Stimulated activated CD4-positive, alpha-beta T cell treated with anti-CD3 and anti-CD28 coated beads, Interleukin-4, amount 100 ng/mL, for 1 hour (primary cell): ENCODE measurements around the gene MAP7D1.
"Not testable (repeated sequence)": the region's sequence is repeated elsewhere in the genome, so short reads cannot be mapped to it uniquely, and the experiment has no call there.

Experiments used
- DNase-seq: peaks from one replicate; pipeline ENCODE4 v3.0.0-alpha.2; 2020

Gene MAP7D1

DNA sequence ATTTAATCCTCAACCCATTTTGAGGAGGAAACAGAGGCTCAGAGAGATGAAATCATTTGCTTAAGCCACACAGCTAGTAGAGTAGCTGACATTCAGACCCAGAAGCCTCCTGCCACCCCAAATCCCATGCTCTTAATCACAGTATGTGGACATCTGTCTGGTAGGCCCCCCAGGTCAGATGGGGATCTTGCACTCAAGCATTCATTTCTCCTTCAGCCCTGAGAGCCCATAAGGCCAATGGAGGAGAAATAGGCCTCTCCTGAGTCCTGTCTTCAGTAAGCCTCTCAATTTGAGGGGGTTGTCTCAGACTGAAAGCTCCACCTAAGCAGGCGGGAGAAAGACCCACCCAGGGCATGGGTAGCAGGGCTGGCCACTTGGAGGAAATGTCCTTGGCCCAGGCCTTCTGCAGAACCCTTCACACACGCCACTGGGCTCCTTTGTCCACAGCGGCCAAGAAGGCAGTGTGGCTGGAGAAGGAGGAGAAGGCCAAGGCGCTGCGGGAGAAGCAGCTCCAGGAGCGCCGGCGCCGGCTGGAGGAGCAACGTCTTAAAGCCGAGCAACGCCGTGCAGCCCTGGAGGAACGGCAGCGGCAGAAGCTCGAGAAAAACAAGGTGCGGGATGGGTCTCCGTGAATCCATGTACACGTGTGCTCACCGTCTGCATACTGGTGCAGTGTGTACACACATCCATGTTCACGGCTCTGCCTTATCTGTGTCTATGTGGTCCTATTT lies 16.2 kb downstream of the MAP7D1 start:
- no peak for DNase-seq

DNA sequence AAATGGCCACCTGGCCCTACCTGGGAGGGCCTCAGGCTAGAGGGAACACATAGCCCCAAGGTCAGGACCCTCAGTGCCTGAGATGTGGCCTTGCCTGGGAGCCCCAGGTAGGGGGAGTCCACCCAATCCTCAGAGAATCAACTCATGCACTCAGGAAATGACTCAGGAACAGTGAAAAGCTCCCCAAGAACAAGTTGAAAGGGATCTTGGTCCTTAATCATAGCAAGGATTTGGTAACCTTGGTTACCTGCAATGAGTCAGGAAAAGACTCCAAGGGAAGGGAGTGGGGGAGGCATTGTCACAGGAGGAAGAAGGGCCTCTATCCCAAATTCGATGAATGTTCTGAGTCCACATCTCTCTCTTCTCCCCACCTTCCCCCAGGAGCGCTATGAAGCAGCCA lies 17.0 kb downstream of the MAP7D1 start:
- DNase-seq = no peak

DNA sequence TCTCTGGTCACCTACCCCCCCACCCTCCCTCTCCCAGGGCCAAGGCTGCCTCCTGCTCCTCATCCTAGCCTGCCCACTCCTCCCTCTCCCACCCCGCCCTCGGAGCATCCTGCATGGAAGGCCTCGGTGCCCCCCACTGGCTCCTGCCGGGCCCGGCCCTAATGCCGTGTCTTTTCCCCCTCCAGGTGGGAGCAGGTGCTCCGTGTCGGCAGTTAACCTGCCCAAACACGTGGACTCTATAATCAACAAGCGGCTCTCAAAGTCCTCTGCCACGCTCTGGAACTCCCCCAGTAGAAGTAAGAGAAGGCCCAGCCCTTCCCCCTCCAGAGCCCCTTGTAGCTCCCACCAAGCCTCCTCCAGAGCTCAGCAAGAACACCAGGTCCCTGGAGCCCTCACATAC lies 18.8 kb downstream of the MAP7D1 start:
- no peak for DNase-seq

DNA sequence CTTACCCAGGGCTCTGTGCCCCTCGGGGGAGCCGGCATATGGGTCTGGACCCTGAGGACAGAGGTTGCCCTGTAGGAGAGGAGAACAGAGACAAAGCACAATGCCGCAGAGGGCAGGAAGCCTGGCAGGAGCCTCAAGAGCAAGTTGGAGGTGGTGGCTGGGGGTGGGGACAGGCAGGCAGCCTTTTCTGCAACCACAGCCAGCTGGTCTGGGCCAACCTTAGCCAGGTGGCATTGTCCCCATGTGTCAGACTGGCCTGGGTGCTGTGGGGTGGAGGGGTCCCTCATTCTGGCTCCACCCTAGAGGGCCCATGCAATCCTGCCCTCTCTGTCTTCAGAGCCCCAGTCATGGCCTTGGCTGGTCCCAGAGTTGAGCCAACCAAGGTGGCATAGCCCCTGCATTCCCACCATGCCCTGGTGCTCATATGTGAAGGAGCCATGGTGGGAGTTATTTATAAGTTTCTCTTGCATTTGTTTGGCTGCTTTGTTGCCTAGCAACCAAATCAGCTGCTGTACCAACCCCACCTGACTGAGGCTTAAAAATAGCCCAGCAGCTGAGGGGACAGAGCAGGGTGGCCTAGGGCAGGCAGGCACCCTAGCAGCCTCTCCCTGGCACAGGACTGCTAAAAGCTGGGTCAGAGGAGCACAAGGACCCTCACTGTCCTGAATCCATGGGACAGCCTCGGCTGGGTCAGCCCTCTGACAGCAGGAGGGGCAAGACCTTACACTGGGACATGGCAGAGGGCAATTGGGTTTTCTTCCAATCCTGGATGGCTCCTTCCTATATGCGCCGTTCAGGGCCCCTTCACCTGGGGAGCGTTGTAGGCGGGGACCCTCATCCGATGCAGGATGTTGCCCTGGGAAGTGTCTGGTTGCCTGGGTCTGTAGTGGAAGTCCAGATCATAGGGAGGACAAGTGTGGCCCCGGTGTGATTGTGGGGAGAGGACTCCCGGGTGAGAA lies 19.5 kb downstream of the MAP7D1 start:
- DNase-seq = no peak

DNA sequence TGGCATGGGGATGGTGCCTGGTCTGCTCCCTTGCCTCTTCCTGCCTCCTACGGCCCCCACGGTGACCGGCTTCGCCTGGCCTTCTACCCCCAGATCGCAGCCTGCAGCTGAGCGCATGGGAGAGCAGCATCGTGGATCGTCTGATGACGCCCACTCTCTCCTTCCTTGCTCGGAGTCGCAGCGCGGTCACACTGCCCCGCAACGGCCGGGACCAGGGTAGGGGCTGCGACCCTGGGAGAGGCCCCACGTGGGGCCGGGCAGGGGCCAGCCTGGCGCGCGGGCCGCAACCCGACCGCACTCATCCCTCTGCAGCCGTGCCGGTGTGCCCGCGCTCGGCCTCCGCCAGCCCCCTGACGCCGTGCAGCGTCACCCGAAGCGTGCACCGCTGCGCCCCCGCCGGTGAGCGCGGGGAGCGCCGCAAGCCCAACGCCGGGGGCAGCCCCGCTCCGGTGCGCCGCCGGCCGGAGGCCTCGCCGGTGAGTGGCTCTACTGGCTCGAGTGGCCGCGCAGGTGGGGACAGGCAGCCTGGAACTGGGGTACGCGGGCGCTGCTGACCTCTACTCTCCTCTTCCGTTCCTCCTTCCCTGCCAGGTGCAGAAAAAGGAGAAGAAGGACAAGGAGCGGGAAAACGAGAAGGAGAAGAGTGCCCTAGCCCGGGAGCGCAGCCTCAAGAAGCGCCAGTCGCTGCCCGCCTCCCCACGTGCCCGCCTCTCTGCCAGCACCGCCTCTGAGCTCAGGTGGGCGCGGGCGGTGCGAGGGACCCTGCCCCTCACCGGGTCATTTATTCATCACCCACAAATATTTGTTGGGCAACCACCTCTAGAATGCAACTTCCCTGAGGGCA lies 20.4 kb downstream of the MAP7D1 start:
- DNase-seq = no peak

DNA sequence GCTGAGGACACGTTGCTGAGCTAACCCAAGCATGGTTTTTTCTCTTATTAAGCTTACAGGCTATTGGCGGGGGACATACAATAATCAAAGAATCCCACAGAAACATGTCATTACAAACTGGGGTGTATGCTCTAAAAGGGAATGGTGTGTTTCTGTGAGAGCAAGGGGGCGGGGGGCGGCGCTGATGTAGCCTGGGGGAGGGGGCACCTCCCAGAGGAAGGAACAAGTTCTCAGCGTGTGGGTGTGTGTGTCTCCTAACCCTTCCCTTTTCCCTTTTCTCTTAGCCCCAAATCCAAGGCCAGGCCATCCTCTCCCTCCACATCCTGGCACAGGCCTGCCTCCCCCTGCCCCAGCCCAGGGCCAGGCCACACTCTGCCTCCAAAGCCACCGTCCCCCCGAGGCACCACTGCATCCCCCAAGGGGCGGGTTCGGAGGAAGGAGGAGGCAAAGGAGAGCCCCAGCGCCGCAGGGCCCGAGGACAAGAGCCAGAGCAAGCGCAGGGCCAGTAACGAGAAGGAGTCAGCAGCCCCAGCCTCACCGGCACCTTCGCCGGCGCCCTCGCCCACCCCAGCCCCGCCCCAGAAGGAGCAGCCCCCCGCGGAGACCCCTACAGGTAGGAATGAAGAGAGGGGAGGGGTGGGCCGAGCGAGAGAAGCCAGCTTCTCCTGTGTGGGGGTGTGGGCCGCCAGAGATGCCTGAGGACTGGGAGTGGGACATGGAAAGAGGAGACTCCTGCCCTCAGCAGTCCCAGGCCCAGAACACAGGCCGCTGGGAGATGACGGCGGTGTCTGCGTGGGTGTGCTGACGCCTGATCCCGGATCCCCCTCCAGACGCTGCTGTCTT lies 21.9 kb downstream of the MAP7D1 start:
- DNase-seq = no peak

DNA sequence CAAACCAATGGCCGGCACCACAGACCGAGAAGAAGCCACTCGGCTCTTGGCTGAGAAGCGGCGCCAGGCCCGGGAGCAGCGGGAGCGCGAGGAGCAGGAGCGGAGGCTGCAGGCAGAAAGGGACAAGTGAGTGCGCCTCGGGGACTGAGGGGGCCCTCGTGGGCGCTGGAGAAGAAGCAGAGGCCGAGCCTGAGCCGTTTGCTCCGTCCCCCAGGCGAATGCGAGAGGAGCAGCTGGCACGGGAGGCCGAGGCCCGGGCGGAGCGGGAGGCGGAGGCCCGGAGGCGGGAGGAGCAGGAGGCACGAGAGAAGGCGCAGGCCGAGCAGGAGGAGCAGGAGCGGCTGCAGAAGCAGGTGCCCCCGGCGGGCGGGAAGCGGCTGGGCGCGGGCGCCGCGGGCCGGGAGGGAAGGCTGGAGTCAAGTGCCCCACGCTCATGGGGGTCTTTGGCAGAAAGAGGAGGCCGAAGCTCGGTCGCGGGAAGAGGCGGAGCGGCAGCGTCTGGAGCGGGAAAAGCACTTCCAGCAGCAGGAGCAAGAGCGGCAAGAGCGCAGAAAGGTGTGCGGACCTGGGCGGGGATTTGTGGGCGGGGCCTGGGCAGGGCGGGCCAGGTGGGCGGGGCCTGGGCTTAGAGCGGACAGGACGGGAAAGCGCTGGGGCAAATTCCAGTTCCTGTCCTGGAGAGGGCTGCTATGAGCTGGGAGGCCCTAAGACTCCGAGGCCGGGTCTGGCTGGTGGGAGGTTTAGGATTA lies 22.7 kb downstream of the MAP7D1 start:
- DNase-seq = no peak

DNA sequence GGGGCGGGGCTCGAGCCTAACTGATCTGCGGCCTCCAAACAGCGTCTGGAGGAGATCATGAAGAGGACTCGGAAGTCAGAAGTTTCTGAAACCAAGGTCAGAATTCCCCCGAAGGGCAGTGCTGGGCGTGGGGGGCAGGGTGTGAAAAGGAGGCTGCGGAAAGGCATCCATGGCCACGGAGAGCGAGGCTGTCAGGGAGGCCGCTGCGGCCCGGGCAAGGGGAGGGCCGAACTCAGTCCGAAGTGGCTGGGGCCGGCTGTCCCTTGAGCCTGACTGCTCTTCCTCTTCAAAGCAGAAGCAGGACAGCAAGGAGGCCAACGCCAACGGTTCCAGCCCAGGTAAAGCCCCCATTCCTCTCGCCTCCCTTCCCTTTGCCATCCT lies 23.2 kb downstream of the MAP7D1 start:
- no peak for DNase-seq

DNA sequence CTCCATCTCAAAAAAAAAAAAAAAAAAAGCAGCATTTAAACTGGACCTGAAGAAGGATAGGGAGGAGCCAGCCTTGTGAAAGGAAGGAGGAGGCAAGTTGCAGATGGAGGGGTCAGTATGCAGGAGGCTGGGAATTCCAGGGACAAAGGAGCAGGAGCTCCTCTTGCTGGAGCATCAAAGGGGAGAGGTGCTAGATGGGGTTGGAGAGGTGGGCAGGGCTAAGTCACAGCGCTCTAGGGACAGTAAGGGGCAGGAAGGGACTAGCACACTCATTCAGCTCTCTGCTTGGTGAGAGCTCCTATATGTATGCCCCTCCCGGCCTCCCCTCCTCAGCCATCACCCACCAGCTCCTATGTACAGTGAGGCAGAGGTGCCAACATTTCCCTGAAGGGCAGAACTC lies 26.8 kb downstream of the MAP7D1 start:
- no peak for DNase-seq

DNA sequence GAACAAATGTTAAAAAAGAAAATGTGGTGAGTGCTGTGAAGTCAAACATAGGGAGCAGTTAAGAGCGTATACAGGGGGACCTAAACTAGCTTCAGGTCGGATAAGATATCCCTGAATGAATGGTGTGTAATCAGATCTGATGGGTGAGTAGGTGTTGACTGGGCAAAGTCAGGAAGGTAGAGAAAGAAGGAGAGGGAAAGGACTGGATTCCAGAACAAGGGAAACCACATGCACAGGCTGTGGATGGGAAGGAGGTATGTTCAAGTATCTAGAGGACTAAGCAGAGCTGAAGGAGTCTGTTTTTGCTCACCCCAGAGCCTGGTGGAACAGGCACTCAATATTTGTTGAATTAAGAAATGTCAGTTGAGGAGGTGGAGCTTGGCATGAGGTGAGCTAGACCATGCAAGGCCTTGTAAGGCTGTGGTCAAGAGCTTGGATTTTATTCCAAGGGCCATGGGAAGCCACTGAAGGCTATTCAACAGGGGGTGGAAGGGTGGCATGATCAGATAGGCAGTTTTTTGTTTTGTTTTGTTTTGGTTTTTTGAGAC lies 27.4 kb downstream of the MAP7D1 start:
- no peak for DNase-seq

DNA sequence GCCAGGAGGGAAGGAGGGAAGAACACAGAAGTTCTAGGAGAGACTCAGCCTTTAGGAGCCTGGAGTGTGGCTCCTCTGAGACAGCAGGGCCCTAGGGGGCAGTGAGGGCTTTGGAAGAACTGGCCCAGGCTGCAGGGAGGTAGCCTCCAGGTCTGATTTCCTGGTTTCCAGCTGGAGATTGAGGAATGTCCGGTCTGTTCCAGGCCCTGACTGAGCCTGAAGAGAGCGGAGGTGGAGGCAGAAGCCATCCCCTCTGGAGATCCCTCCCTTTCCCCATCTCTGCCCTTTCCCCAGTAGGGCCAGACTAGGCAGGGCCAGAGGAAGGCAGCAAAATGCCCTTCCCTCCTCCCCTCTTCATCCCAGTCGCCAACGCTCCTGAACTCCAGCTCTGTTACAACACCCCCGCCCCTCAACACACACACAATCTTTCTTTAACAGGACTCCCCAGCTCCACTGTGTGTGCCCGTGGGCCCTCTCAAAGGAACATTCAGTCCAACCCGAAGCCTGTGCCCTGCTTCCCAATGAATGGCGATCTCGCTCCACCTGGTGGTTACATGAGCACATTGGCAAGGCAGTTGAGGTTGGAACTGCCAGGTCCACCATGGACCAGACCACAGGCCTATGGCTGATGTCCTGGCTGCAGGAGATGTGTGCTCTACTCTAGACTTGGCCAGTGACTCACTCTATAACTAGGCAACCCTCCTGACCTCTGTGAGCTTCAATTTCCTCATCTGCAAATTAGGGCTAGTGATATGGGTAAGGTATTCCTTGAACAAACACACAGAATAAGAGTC lies 32.0 kb downstream of the MAP7D1 start:
- DNase-seq = peak; percentile 71

DNA sequence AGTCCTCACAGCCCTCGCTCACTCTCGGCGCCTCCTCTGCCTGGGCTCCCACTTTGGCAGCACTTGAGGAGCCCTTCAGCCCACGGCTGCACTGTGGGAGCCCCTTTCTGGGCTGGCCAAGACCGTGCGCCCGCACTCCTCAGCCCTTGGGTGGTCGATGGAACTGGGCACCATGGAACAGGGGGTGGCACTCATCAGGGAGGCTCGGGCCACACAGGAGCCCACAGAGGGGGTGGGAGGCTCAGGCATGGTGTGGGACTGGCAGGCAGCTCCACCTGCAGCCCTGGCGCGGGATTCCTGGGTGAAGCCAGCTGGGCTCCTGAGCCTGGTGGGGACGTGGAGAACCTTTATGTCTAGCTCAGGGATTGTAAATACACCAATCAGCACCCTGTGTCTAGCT lies 40.8 kb downstream of the MAP7D1 start:
- not testable (repeated sequence) for DNase-seq

DNA sequence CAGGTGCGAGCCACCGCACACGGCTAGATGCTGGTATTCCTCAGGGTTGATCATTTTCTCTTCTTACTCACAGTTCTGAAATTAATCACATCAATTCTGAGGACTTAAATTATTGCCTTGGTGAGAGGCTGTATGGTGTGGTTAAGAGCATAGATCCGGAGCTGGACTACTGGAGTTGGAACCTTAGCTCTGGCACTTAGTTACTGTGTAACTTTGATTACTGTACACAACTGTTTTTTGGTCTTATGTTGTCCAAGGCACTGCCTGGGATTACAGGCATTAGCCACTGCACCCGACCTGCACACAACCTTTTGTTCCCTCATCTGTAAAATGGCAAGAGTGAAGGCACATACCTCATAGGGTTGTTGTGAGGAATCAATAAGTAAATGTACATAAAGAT lies 42.7 kb downstream of the MAP7D1 start:
- DNase-seq = no peak

DNA sequence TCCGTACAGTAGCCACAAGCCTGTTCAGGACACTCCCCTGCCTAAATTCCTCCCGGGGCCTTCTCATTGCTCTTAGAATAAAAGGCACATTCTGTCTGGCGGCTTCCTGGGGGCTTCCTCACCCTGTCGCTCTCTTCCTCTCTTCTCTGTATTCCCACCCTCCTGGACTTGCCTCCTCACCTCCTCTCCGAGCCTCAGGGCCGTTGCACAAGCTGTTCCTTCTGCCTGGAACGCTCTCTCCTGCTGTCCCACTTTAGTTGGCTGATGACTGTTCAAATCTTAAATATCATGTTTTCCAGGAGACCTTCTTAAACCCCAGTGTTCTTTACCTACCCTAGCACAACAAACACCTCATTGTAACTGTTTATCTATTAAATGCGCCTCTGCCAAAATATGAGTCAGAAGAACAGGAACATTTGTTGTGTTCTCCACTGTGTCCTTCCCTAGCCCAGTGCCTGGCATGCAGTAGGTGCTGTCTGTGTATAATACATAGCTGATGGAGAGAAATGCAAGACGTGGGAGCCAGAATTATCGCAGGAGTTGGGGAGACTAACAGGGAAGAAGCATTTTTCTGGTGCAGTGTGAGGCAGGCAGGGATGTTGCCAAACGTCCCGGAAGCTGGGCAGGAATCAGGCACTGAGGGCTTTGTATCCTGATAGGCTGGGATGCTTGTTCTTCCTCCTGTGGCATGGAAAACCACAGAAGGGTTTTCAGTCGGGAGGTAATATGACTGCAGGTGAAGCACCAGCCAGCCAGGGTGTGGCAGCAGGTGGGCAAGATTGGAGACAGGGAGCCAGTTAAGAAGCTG lies 44.2 kb downstream of the MAP7D1 start:
- DNase-seq = no peak

DNA sequence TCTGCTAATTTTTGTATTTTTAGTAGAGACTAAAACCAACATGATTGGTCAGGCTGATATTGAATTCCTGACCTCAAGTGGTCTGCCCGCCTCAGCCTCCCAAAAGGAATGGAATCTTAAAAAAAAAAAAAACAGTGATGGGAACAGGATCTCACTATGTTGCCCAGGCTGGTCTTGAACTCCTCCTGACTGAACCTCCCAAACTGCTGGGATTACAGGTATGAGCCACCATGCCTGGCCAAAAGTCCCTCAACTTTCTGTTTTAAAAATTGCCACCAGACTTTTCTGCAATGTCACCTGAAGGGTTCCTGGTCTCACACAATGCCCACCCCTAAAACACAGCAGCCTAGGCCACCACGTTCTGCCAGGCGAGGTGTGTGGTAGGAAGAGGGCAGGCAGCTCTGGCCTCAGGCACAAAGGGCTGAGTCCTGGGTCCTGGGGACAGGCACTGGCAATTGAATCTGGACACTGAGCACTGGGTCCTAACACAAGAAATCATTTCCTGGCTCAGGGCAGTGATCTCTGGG lies 47.1 kb downstream of the MAP7D1 start:
- no peak for DNase-seq

DNA sequence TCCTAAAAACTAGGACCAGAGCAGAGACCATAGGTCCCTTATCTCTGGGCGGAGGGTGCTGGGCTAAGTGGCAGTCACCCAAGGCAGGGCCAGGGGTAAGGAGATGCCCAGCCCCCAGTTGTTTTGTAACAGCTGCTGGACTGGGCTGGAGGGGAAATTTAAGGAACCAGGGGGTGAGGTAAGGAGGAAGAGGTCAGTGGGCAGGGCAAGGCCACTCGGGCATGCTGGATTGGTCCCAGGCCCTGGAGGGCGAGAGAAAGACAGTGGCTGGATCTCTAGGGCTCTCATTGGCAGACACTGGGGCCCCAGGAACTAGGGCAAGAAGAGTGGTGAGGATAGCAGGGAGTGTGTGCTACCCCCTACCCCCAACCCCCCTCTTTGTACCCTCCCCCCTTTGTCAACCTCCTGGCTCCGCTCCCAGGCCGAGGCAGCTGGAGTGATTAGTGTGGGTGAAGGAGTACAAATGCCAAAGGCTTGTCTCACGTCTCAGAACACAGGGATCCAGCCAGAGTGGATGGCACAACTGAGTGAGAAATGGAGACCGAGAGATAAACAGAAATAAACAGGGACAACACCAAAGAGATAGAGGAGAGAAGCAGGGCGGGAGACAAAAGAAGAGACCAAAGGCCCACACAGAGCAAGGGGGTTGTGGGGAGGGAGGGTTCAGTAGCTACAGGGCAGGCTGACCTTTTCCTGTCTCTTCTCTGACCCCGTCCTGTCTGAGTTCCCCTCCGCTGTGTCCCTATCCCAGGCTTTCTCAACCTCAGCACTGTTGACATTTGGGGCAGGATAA lies 47.8 kb downstream of the MAP7D1 start:
- no peak for DNase-seq

DNA sequence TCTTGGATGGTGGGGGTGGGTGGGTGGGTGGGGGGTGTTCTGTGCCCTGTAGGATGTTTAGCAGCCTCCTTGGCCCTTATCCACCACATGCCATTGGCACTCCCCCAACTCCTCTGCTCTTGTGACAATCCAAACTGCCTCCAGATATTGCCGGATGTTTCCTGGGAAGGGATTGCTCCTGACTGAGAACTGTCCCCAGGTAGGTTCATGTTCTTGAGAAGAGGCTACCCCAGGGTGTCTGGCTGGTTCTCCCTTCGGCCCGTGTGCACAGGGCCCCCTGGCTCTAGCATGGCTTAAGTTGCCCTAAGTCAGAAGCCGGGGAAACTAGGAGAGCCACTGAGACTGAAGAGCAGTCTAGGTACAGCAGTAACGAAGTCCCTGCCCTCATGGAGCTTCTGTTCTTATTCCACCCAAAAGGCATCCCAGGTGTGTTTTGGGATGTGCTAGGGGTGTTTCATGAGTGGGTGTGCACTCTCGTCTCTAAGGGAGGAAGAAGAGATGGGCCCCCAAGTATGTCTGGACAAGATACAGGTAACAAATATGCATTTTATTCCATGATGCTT lies 48.5 kb downstream of the MAP7D1 start:
- DNase-seq = no peak

DNA sequence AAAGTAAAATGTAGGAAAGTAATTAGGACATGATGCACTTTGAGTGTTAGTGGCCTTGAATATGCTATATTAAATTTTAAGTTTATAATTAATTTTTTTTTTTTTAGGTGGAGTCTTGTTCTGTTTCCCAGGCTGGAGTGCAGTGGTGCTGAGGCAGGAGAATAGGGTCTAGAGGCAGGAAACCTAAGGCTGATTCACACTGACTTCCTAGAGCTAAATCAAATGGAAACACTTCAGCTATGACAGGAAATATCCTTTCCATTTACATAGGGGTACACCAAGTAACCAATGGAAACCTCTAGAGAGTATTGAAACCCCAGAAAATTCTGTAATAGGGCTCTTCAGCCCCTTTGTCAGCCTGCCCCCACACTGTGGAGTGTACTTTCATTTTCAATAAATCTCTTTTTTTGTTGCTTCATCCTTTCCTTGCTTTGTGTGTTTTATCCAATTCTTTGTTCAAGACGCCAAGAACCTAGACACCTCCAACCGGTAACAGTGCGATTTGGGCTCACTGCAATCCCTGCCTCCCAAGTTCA lies 50.4 kb downstream of the MAP7D1 start:
- no peak for DNase-seq
